Activated CD4-positive, CD25-positive, alpha-beta regulatory T cell (primary cell): ENCODE measurements around the gene RAB6A.
"Not testable (repeated sequence)": the region's sequence is repeated elsewhere in the genome, so short reads cannot be mapped to it uniquely, and the experiment has no call there.

Source experiments
- DNase-seq, 4 experiments: peaks; one replicate each; lab custom pipeline; 2025; lab: John Stamatoyannopoulos, UW

The RAB6A gene

GRCh38 chr11:73726825-73727224 lies 34.0 kb downstream of the RAB6A start:
- DNase-seq: no peak

GRCh38 chr11:73717136-73717535 lies 43.7 kb downstream of the RAB6A start:
- DNase-seq: no peak

GRCh38 chr11:73716153-73717056 lies 44.5 kb downstream of the RAB6A start:
- no peak for DNase-seq

DNA sequence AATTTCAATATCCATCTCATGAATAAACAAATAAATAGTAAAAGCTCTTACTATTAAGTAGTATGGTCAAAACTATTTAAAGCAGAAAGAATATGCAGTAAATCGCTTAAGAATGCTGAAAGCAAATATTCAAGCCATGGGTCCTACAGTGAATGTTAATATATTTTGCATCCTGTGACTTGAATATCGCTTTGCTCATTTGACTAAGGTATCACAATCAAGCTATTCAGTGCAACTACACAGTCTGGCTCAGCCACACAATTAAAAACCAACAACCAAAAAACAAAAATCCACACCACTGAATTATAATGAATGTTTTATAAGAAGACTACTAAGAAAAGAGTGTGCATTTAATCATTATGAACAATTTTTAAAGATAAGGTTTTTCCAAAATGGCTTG lies 45.3 kb downstream of the RAB6A start:
- no peak for DNase-seq

DNA sequence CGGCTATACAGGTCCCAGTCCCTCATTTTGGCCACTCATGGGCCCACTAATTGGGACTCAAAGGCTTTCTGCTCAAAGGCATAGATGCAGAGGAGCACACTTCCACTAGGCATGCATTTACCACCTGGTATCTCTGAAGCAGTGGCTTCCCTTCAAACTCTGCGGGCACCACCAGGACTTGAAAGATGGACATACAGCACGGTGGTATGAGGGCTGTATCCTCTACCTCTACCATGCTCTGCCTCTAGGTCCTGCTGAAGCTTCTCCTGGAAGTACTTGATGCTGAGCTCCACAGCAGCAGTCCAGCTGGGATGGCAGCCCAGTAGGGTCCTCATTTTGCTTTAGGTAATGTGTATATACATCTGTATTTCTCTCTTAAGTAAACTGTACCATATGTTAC lies 49.9 kb downstream of the RAB6A start:
- no peak for DNase-seq

DNA sequence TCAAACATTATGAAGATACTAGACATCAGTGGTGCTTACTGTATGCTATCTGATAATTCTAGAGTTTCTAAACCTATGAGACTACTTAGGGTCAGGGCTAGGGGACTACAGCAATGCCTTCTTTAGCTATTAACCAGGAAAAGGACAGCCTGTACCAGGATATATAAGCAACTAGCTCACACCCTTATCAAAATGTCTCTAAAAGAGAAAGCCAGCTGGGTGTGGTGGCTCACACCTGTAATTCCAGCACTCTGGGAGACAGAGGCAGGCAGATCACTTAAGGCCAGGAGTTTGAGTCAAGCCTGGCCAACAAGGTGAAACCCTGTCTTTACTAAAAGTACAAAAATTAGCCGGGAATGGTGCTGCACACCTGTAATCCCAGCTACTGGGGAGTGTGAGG lies 55.8 kb downstream of the RAB6A start:
- DNase-seq: no peak

- no peak for DNase-seq
Measured at GRCh38 chr11:73693899-73694525, 66.9 kb downstream of the RAB6A start.

DNA sequence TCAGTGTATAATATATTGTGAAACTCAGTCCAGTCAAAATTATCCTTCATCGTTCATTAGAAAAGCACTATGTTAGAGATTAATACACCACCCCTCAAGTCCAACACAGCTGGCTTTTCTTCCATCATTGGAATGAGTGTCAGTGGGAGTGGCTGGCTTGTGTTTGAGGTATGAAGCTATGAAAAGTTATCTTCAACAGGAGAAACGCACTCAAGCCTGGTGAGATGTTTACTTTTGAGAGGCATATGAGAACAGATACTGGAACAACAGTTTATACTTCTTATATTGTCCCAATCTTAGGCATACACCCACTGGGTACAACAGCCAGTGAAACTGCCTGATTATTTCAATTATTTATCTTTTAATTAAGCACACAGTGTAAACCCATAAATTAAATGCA lies 80.2 kb downstream of the RAB6A start:
- no peak for DNase-seq

DNA sequence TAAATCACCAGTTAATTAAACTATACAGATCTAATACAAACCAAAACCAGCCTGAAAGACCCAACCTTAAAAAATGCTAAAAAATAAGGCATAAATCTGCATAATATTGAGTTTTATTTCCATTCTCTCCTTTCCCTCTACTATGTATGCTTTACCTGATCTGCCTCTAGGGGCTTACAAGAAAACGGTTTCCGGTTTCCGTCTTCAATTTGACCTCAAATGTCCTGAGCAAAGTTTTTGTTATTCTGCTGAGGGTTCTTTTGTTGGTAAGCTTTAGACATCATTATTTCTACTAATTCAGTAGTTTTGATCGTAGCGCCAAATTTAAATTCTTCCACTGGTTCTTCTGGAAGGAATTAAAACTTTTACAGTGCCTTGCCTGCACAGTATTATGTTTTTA lies 84.3 kb downstream of the RAB6A start:
- DNase-seq: not testable (repeated sequence)

GRCh38 chr11:73671701-73672100 lies 89.2 kb downstream of the RAB6A start:
- no peak for DNase-seq

- no peak for DNase-seq
Measured at GRCh38 chr11:73670808-73671207, 90.1 kb downstream of the RAB6A start.

GRCh38 chr11:73667891-73668290 lies 93.0 kb downstream of the RAB6A start:
- DNase-seq: no peak

DNA sequence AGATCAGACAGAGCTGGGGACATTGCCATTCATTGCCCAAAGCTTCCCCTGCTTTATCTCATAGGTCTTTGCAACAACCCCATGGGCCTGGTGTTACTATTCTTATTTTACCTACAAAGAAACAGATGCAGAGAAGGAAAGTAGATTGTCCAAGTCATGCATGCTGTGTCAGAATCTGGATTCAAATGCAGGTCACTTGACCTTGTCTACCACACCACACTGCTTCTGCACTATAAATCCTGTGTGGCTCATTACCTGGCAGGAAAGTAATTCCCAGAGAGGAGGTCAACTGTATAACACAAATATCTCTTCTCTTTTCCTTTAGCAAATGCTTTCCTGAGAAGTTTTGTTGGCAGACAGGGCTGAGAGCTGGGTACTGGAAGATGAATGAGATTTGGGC lies 96.0 kb downstream of the RAB6A start:
- no peak for DNase-seq

DNA sequence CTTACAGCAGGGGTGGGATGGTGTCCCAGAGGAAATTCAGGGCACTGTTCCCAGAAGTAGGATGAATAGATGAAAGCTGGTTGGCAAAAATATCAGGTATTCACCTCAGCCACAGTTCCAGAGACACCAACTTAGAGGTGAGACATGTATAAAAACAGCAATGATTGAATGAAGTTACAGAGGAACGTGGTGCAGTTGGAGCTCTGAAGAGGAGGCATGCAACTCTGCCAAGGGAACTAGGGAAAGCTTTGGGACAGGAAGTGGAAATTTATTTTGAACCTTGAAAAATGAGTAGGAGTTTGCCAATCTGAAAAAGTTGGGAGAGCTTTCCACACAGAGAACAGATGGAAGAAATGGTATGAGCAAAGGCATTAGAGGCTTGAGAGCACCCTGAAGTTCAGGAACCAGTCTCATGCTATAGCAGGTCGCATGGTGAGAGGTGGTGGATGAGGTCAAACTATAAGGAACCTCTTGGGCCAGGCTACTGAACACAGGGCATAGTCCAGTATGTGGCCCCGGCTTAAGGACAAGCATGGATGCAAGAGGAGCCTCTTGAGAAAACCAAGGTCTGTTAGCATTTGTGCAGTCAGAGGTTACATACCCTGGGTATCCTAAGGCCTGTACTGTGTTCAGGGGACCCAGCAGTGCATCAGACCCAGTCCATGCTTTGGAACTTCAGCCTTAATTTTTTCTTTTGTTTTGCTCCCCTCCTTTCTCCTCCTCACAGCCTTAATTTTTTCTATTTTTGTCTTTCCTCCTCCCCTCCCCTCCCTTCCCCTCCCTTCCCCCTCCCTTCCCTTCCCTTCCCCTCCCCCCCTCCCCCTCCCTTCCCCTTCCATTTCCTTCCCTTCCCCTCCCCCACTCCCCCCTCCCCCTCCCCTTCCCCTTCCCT lies 97.0 kb downstream of the RAB6A start:
- DNase-seq: no peak

DNA sequence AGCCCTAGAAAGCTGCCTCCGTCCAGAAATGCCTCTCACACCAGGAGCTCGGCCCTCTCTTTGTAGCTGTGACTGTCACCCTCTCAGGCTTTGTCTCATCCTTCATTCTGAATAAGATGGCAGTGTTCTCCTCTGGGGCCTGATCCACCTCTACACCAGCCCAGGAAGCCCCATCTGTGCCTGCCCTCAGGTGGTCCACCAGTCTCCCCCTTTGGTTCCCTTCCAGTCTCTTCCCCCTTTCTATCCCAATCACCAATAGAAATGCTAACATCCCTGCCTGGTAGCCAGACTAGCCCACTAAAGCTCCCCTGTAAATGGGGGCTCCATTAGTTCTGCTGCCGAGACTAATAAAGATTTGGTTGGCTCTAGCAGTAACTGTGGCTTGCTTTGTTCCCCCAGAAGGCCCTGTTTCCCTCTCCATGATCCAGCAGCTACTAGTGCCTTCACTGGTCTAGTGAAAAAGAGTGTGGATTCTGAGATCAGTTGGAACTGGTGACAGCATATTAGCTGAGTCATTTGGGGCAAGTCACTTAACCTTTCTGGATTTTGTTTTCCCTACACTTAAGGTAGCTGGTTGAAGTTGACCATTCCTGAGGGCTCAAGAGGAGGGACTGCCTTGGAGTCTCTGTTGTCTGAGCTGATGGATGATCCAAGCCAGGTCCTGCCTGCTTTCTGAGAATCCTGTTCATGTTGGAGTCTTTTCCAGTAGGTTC lies 98.3 kb downstream of the RAB6A start:
- DNase-seq: no peak

- DNase-seq: peak; percentile 65 to 83 (median 73)
Measured at GRCh38 chr11:73661035-73661628, 99.7 kb downstream of the RAB6A start.

- no peak for DNase-seq
Measured at GRCh38 chr11:73660497-73661034, 100.3 kb downstream of the RAB6A start.

- DNase-seq: no peak
Measured at GRCh38 chr11:73659961-73660360, 100.9 kb downstream of the RAB6A start.

DNA sequence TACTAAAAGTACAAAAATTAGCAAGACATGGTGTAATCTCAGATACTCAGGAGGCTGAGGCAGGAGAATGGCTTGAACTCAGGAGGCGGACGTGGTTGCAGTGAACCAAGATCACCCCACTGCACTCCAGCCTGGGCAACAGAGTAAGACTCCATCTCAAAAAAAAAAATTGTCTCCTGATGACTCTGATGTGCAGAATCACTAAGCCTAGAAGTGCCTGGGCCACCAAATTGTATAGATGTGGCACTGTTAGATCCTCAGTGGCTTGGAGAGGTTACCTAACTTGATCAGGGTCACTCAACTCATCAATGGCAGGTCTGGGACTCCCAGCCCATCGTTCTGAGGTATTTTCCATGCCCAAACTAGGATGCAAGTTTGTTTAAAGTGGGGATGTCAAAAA lies 103.9 kb downstream of the RAB6A start:
- no peak for DNase-seq

GRCh38 chr11:73655686-73656085 lies 105.2 kb downstream of the RAB6A start:
- no peak for DNase-seq

DNA sequence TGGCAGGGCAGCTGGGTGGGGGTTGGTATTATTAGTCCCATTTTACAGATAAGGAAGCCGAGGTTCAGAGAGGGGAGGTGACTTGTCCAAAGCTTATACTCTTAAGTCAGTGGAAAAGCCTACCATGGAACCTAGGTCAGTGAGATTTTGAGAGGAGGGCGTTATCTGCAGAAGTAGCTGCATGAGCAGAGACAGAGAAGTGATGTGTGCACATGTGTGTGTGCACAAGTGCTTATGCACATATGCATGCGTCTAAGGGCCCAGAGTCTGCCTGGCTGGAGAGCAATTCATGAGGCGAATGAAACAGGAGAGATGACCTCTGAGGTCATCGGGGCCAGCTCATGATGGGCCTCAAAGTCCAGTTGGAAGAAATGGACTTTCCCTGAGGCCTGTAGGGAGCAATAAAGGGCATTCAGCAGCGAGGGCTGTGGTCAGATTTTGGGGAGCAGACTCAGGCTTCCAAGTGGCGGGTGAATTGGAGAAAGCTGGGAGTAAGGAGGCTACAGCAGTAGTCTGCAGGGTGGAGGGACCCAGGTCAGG lies 106.3 kb downstream of the RAB6A start:
- no peak for DNase-seq
